GM18861 (cell line): ENCODE data around the gene SMIM38.

Source experiments
- ATAC-seq: cut with Tn5 transposase; IDR thresholded peaks from one replicate; pipeline ENCODE4 v1.9.1; 2021; ENCODE audit not compliant: unreplicated experiment

Gene SMIM38

DNA sequence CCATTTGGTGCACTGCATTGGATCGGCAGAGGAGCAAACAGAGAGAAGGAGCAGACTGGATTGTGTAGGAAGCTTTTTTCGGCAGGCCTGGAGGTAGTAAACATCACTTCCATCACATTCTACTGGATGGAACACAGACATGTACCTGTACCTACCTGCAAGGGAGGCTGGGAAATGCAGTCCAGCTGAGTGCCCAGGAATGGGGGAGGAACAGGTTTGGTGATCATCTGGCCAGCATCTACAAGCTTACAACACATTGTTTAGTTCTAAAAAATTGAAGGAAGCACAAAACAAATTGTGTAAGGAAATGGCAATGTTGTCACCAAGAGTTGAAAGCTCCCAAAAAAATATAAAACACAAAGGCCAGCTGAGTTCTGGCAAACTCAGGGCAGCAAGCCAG, 19.1 kb downstream of the SMIM38 start:
- no peak for ATAC-seq

DNA sequence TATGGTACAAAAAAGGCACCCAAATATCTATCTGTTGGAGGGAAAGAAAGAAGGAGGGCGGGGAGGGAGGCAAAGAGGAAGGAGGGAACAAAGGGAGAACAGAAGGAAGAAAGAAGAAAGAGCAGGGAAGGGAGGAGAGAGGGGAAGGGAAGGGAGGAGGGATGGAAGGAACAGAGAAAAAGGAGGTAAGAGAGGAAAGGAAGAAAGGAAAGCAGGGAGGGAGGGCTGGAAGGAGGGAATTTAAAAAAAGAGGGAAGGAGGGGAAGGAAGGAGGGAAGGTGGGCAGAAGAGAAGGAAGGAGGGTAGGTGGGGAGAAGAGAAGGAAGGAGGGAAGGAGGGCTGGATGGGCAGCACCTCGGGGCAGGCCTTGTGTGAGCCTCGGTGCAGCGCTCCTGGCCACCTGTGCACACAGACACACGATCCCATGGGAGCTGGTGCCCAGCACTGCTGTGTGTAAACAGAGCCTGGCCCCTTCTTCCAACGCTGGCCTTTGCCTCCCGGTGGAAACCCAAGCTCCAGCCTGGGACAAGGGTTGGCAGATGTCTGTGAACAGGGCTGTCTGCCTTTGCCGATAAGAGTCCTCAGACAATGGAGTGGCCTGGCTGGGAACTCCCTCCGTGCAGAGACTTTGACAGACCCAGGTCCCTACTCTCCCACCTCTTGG, 23.2 kb downstream of the SMIM38 start:
- ATAC-seq: no peak

DNA sequence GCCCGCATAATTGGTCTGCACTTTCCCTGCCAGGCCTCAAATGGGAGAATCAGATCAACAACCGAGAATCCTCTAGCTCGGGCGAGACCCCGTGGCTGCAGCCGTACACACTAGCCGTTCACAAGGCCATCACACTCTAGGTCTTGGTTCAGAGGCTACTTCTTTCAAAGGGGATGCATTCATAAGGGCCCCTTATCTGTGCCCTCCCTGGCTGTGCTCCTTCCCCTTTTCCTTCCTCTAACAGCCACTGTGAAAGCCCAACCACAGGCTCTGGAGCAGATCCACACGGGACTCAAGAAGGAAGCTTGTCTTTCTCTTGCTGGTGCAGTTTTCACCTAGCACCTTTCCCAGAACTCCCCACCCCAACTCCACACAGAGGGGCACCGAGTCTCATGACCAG, 24.5 kb downstream of the SMIM38 start:
- no peak for ATAC-seq

DNA sequence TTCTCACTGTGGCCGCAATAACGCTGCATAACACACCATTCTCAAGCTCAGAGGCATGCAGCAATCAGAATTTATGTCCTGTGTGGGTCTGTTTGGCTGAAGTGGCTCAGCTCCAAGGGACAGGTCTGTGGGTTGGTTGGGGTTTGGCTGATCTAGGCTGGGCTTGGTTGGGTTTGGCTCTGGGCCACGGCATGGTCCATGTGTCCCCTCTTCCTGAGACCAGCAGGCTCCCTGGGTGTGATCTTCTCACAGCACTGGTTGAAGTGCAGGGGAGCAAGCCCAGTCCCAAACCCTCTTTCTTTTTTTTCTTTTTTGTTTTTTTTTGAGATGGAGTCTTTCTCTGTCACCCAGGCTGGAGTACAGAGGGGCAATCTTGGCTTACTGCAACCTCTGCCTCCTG, 25.0 kb downstream of the SMIM38 start:
- ATAC-seq: no peak

DNA sequence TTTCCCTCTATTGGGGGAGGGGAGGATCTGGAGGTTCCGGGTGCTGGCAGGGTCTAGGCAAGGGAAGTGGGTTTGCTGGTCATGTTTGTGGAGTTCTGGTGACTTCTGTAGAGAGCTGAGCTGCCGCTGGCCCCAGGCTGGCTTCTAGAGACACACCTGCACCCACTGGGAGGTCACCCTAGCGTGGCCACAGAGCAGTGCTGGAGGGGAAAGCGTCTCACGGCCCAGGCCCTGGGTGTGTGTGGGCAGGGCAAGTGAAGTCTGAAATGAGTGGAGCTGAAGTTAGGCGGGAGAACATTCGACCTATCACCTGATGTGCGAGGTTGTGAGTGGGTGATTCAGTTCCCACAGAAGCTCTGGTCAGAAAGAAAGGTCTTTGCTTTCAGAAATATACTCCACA, 27.9 kb downstream of the SMIM38 start:
- no peak for ATAC-seq

DNA sequence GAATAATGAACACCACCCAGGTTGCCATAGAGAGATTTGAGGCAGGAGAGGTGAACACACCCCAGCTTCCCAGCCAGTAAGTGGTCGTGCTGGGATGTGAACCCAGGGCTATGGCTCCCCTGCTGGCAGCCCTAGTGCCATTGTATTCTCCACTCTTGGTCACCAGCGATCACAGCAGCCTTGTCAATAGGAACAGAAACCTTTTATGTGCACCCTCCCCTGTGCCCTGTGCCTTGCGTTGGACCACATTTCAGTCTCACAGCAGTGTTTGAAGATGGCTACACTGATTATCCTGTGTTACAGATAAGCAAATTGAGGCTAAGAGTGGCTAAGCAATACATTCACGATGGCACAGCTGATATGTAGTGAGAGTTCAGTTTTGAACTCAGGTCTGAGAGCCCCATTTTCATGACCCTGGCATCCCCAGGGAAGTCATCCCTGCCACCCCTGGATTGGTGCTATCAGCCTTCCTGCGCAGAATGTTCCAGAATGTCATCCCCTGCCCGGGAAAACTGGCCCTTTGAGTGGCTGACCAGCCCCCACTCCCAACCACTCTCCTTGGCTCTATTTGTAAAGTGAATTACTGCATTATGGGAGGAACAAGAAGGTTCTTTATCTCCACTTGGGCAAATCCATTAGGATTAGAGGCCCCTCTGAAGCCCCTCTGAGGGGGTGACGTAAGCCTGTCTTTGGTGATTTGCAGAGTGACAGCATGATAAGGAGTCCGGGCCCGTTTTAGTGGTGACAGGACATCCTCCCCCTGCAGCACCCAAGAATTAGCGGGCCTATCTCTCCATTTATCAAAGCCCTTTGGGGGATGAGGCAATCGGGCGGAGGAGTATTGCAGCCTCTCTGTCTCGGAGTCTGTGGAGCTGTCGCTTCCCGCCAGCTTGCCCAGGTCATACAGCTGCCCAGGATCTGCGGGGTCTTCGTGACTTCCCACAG, 30.9 kb downstream of the SMIM38 start:
- no peak for ATAC-seq

DNA sequence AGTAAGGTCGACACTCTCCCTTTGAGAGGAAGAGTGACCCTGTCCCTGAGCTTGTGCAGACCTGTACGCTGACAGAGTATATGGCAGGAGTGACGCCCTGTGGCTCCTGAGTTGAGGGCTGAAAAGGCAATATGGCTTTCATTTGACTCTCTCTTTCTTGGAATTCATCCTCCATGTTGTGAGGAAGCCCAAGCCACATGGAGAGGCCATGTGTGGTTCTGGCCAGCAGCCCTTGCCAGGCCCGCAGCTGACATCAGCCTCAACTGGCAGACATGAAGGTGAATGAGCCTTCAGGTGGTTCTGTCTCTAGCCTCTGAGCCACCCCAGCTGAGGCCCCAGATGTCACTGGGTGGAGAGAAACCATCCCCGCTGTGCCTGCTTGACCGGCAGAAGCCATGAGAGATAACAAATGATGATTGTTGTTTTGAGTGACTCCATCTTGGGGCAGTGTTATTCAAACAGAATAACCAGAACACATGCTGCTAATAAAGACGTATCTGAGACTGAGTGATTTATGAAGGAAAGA, 31.9 kb downstream of the SMIM38 start:
- no peak for ATAC-seq

DNA sequence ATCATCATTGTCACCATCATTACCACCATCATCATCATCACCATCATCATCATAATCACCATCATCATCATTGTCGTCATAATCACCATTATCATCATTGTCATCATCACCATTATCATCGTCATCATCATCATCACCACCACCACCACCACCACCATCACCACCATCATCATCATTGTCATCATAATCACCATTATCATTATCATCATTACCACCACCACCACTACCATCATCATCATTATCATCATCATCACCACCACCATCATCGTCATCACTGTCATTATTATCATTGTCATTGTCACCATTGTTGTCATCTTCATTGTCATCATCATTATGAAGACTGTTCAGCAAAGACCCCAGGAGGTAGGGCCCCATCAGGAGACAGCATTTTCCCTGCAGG, 33.3 kb downstream of the SMIM38 start:
- ATAC-seq: no peak

DNA sequence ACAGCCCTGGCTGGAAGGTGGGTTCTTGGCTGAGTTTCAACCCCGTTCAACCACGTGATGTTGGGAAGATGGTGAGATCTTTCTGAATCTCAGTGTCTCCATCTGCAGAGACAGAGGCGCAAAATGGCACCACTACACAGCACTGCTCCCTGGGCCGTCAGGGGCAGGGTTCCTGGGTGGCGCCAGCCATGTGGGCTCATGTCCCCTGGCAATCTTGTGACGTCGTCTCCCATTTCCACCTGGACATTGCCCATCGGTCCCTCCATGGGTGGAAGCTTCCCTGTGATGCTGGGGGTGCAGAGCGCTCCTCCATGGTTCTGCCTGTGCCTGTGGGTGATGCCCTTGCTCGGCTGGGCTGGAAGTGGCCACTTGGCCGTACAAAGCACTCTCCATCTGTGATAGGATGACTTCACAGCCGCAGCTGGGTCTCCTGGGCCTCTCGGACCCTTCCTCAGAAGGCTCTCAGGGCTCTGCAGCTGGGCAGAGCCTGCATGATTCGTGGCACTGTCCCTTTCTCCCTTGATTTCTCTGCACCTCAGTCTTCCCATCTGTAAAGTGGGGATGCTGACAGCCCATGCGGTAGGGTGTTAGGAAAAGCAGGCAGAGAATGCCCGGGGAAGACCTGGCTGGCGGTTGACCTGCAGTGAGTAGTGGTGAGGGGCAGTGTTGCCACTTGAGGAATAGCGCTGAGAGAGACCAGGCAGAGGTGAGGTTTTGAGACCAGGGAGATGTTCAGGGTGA, 35.2 kb downstream of the SMIM38 start:
- no peak for ATAC-seq

DNA sequence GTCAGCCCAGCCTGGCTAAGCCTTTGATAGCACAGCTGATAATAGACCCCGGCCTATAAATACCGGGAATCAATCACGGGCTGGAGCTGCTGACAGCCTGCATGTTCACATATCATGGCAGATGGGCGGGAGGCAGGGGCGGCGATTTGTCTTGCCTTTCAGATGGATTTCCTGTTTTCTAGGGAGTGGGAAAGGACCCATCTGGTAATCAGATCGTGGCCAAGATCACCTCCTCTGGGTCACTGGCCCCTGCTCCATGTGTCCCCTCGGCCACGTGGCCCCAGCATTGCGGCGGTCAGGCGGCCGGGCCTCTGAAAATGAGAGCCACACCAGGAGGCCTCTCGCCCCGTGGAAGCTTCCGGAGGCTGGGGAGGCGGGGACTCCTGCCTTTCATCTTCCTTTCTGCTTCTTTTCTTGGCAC, 36.6 kb downstream of the SMIM38 start:
- no peak for ATAC-seq

DNA sequence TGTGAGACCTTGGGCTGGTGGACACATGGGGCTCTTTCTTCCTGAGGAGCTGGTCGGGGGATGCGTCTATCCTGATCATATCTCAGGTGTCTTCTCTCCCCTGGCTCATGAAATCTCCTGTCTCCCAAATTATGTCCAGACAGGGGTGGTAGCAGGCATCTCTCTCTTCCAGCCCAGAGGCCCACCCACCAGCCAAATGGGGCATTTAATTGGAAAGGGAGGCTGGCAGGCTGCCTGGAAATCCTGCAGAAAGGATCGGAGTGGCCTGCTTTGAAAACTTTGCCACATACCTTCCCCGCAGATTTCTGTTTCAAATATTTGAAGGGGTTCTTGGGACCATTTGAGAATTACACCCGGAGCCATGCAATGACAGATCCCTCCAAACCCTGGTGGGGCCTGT, 37.4 kb downstream of the SMIM38 start:
- no peak for ATAC-seq

DNA sequence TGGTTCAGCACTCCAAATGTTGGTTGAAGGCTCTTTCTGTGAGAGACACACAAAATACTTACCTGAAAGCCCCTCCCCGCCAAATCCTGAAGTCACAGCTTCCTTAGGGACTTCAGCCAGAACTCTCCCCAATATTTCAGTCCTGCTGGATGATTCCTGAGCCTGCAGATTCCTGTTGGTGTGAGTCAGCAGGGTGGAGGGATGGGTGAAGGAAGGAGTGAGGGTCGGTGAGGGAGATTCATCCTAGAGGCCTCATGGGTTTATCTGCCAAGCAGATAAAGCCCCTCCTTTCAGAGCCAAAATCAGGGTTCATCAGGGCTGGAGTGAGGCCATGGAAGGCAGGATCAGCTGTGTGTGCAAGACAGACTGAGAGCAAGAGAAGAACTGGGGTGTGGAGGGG, 37.9 kb downstream of the SMIM38 start:
- no peak for ATAC-seq

DNA sequence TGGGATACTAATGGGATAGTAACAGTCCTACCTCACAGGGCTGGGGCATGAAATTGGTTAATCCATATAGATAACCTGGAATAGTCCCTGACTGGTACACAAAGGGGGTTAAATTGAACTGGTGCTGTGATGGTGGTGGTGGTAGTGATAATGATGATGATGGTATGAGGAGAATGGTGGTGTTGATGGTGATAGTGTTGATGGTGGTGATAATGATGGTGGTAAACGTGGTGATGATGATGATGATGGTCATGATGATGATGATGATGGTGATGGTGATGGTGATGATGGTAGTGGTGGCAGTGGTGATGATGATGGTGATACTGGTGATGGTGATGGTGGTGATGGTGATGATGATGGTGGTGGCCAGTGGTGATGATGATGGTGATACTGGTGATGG, 38.7 kb downstream of the SMIM38 start:
- ATAC-seq: no peak

DNA sequence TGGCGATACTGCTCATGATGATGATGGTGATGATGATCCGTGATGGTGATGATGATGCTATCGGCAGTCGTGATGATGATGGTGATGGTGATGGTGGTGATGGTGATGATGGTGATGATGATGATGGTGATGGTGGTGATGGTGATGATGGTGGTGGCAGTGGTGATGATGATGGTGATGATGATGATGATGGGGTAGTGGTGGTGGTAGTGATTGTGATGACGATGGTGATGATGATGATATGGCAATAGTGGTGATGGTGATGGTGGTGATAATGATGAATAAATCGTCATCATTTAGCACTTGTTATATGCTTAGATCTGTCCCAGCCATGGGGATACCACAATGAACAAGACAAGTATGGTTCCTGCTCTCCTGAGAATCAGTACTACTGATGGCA, 39.2 kb downstream of the SMIM38 start:
- ATAC-seq: no peak

DNA sequence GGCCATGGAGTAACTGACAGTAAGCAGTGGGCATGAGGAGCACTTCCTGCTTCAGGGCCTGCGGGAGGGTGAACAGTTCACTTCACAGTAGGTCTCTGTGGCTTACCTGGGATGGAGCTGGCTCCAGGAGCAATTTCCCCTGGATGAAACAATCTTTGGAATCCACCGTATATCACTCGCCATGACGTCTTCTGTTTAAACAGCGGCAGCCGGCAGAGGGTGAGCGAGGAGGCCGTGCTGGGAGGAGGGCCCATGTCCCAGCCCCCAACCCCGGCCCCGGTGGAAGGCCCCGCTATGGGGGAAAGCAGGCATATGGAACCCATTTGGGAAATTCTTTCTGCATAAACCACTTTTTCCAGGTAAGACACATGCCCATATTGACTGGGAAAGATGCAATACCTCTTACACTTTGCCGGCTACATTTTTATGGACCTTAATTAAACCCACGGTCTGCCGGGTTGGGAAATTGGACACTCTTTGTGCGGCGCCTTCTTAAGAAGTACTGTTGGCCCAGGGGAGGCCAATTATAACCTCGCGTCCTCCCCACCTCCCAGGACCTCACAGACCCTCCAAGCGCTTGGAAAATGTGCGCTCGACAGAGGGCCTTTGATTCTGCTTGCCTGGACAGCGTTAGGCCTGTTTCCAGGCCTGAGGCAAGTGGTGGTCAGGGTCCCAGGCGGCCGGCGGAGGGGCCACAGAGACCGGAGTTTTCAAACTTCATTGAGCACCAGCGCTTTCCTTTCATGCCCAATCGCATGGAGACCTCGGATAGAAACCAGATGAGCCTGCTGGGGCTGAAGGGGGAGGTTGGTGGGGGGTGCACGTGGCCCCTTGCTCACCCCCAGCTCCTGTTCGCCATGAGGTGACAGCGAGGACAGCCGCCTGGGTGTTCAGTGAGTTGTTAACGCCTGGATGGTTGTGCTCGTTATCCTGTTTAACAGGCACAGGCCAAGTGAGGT, 40.4 kb downstream of the SMIM38 start:
- no peak for ATAC-seq

DNA sequence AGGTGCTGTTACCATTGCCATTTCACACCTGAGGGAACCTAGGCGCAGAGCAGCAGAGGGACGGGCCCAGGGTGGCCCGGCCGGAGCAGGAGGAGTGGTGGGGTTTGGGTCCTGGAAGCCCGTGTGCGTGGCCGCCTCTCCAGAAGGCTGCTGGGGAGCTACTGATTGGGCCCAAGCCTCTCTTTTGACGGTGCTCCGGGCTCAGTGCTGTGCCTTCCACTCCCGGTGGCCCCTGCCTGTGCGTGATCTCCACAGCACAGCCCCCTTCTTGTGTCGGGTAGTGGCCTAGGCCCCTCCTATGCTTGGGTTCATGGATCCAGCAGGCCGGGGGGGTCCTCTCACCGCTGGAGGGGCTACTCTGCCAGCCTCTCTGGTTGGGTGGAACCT, 41.0 kb downstream of the SMIM38 start:
- no peak for ATAC-seq

DNA sequence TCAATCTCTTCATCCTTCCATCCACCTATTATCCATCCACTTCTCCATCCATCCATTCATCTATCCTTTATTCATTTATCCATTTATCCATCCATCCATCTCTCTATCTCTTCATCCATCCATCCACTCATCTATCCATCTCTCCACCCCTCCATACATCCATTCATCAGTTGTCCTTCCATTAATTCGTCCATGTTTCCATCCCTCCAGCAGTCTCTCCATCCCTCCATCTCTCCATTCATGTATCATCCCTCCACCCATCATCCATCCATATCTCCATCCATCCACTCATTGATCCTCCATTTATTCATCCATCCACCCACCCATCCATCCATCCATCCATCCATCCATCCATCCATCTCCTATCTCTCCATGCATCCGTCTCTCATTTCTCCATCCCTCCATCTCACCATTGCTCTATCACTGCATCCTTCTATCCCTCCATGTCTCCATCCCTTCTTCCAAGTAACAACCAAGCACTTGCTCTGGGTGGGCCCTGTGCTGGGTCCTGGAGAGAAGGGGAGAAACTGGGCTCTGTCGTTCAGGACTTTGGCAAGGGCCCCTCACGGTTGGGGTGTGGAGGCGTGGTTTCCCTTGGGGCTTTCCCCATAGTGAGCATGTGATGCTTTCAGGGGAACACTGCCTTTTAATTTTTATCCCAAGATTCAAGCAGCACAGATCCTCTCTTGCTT, 43.3 kb downstream of the SMIM38 start:
- ATAC-seq: no peak

DNA sequence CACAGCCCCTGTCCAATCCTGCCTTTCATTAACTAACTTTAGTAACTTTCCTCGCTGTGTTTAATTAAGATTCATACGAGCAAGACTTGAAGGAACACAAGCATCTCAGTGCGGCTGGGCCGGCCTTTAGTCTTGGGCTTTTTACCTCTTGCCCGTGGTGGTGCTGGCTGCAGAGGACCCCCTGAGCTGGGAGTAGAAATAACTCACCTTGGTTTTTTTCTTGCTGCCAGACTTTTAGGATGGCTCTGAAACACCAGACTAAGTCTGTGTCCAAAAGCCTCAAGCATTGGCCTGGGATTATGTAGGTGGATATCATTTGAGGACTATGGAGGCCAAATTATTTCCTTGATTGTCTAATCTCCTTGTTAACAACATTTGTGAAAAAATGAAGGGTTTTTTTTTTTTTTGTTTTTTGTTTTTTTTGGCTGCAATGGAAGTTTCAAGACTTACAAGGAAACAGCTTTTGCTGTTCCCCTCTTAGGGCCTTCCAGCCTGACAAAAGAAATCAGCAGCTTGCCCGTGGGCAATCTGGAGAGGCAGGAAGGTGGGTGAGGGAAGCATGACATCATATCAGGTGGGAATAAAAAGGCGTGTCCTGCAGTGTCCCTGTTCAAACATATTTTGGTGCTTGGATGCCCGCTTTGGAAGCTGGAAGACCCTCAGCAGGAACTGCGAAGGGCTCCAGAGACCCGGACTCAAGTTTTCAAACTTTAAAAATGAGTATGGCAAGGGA, 44.0 kb downstream of the SMIM38 start:
- no peak for ATAC-seq
